Stimulated activated CD8-positive, alpha-beta memory T cell treated with anti-CD3 and anti-CD28 coated beads, Interleukin-15, amount 100 ng/mL, for 48 hours (primary cell): ENCODE data around the gene OSBPL6.
"Not testable (repeated sequence)": the region's sequence is repeated elsewhere in the genome, so short reads cannot be mapped to it uniquely, and the experiment has no call there.

ENCODE experiments used
- DNase-seq, 2 donors: peaks; one replicate each; pipeline ENCODE4 v3.0.0-alpha.2; 2020; ENCODE audit warnings: low read depth in 2 of 2

OSBPL6 gene

DNA sequence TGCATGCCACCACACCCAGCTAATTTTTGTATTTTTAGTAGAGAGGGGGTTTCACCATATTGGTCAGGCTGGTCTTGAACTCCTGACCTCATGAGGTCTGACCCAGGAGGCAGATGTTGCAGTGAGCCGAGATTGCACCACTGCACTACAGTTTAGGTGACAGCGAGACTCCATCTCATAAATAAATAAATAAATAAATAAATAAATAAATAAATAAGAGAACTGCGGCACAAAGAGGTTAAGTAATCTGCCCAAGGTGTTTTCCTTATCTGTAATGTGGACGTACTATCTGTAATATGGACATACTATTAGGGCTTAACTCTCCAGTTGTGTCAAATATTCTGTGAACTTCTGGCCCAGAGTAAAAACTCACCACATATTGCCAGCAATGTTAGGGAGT is 4.1 kb downstream of the OSBPL6 start:
- DNase-seq = not testable (repeated sequence)

DNA sequence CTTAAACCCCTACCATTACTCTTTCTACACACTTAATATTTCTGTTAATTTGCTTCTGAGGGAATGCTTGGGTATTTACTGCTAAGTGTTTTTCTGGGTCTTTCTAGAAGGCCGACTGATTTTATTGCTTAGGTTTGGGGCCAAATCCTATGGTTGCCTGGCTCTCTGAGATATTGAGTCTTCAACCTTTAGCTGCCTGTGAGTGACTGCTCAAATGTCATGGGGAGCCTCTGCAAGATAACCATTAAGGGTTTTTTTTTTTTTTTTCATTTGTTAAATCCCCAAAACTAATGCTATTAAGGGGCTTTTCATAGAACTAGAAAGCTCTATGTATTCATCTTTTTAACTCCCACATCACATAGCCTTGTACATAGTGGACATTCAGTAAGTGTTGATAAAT is 5.0 kb downstream of the OSBPL6 start:
- DNase-seq = no peak

DNA sequence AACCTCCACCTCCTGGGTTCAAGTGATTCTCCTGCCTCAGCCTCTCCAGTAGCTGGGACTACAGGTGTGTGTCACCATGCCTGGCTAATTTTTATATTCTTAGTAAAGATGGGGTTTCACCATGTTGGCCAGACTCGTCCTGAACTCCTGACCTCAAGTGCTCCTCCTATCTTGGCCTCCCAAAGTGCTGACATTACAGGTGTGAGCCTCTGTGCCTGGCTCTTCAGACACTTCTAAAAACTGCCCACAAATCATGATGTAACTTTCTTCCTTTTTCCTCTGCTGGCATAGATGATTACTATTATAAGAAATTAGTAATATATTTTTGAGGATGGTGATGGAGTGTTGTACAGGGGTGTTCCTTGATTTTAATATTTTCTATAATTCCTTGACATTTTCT is 6.0 kb downstream of the OSBPL6 start:
- no peak for DNase-seq

DNA sequence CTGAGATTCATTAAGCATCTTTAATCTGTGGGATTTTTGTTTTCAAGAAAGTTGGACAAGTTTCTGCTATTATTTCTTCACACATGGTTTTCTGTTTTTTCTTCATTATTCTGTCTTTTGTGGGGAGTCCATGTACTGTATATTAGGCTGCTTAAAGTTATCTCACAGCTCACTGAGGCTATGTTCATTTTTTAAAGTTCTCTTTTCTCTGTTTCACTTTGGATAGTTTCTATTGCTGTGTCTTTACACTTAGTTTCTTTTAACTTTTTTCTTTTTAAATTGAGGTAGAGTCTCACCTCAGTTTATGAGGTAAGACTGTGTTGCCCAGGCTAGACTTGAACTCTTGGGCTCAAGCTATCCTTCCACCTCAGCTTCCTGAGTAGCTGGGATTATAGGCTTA is 8.6 kb downstream of the OSBPL6 start:
- DNase-seq = no peak

DNA sequence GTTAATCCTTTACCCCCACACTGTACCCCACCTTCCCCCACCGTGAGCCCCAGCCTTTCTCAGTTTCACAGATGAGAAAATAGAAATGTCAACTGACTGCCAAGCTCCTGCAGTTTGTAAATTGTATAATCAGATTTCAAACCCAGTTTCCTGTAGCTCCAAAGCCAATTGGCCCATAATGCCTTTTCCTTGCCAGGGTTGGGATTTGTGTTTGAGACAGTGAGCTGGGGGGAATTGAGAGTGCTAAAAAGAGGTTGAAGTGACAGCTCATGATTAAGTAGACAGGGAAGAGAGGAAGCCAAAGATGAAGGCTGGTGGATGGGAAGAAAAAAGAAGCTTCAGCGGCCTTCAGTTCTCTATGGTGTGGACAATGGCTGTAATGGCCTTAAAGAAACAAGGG is 10.7 kb downstream of the OSBPL6 start:
- no peak for DNase-seq

DNA sequence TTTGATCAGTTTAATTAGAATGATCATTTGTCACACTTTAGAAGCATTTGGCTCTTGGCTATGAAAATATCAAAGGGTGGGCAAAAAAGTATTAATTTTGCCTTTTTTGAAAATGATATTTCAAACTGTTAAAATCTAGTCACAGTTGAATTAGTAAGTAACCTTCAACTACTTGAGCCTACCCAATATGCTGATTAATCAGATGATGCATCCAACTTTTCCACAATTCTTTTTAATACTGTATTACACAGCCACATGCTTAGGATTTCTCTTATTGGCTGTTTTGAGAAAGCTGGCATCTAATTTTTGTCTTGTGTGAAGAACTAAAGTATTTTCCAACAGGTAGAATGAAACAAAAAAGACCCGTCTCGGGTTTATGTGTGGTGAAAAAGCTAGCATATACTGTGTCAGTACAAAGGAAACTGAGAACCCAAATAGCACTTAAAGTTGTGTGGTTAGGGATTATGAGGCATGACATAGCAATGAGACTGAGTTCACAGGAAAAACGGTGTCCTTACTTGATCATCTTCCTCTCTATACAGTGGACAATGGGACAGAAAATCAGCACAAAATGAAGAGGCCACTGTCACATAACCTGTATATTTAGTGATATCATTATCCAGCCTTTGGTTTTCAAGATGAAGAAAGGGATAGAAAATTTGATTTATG is 11.7 kb downstream of the OSBPL6 start:
- no peak for DNase-seq

DNA sequence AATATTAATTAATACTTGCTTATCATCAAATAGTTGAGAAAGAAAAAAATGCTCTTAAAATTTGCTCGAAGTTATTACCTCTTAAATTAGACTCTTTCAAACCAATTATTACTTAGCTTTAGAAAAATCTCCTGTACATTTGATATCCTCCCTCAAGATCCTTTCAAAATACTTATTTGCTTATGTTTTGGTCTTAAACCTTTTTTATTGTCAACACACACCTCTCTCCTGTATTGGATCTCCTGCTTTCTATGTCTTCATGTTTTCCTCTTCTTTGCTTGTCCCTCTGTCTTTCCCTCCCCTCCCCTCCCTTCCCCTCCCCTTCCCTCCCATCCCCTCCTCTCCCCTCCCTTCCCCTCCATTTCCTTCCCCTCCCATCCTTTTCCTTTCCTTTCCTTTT is 14.0 kb downstream of the OSBPL6 start:
- DNase-seq = no peak

DNA sequence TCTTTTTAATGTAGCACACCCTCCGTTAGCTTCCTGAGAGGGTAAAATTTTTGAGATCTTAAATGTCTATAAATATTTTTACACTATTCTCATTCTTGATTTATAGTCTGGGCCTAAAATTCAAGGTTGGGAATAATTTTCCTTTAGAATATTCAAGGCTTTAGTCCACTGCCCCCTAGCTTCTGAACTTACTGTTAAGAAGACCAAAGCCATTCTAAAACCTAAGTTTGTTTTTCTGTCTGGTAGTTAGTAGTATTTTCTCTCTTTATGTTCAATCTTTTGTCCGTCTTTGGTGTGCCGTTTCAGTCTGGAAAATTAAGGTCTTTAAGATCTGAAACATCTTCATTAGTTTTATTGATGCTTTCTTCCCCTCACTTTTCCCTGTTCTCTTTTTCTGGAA is 14.5 kb downstream of the OSBPL6 start:
- no peak for DNase-seq

DNA sequence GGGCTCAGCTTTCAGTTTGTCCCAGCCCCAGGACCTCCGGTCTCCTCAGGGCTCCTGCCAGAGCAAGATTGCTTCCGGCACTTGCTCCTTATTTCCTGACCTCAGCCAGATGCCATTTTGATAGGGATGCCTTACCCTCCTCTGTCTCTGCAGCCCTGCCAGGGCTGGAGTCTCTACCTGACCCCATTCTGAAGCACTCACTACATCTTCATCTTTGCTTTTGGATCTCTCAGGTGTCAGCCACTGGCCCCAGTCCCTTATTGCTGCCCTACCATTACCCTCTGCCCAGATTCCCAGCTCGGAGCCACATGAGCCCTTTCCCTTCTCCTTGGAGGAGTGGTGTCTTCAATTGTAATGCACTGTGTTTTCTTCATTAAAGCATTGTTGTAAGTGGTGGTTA is 17.1 kb downstream of the OSBPL6 start:
- no peak for DNase-seq

DNA sequence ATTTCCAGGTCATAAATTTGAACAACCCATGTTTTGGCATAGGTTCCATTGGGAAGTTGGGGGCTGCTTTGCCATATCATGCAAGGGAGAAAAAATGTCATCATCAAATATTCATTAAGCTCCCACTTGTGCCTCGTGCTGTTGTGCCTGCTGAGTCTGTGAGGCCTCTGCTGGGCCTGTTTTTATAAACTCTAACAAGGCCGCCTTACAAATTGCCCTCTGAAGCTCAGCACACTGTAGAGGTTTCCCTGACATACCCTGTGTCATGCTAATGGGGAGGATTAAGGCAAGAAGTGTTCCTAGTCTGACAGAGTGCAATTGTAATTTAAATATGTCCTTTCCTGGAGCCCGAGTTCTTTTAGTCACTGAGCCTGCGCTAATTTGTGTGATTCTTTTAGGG is 17.6 kb downstream of the OSBPL6 start:
- no peak for DNase-seq

DNA sequence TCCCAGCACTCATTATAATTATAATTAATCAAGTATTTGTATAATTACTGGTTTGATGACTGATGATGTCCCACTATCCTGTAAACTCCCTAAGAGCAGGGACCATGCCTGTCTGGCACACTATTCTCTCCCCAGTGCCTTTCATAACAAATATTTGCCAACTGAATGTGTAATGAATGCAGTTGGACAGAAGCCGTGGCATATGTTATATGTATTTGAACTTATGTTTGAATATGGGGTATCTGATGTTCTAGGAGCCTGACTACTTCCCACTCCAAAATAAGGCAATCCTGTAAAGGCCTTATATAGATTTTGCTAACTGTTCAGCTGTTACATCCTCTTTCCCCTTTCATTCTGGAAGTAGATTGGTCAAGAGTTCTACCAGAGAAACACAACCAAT is 19.7 kb downstream of the OSBPL6 start:
- DNase-seq = no peak

DNA sequence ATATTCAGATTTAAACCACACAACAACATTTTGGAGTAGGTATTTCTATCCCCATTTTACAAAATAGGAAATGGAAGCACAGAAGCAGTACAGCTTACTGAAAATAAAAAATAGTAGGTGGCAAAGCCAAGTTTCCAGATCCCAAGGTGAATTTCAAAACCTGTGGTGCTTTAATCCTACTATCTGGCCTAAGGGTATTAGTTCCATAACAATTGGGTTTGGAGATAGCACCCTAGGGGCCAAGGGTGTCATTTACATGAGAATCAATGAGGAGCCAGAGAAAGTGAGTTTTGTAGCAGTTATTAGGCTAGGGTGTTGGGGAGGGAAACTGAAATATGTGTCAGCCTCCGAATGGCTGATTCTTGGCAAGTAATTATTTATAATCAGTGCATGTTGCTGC is 24.9 kb downstream of the OSBPL6 start:
- DNase-seq = no peak

DNA sequence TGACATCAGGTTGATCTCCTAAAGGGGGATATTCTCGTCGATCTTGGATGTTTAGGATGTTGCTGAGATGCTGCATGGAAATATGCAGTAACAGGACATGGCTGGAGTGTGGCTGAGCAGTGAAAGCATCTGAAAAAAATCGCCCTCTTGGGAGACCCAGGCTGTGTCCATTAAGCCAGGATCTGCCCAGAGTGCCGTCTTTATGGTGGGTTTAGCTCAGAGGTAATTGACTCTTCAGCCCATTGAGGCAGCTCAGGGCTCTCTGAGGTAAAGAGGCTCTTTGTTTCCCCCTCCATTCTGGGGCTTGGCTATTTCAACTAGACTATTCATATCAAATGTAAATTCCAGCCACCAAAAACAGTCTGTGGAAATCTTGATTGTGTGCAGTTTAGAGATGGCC is 26.5 kb downstream of the OSBPL6 start:
- no peak for DNase-seq

DNA sequence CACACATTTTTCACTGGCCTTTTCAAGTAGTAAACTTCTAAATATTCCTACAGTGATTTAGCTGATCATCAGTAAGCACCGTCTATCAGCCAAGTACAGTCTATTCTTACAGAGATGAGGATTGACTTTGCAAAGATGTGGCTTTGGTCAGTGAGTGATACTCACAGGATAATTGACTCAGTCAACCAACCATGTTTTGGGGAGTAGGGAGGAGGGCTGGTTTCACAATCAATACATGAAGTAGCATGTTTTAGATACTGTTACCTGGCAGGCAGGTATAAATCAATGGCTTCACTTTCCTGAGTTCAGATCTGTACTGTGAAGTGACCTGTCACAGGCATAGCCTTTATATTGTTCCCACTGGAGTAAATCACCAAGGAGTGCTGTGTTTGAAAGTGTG is 27.2 kb downstream of the OSBPL6 start:
- no peak for DNase-seq

DNA sequence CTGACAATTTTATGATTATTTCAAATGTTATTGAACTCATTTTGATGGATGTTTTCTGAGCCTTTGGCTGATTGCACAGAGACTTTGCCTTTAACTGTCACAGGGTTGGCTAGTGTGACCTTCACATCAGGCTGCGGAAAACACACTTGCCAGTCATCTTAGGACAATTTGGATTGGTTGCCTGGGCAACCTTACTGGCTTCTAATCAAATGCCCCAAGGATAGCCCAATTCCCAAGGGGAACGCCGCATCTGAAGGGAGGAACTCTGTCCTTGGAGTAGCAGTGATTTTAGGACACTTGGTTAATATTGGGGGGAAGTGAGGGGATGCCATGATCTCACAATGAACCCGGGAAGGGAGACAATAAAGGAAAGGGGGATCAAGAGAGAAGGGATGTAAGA is 29.5 kb downstream of the OSBPL6 start:
- DNase-seq = no peak

DNA sequence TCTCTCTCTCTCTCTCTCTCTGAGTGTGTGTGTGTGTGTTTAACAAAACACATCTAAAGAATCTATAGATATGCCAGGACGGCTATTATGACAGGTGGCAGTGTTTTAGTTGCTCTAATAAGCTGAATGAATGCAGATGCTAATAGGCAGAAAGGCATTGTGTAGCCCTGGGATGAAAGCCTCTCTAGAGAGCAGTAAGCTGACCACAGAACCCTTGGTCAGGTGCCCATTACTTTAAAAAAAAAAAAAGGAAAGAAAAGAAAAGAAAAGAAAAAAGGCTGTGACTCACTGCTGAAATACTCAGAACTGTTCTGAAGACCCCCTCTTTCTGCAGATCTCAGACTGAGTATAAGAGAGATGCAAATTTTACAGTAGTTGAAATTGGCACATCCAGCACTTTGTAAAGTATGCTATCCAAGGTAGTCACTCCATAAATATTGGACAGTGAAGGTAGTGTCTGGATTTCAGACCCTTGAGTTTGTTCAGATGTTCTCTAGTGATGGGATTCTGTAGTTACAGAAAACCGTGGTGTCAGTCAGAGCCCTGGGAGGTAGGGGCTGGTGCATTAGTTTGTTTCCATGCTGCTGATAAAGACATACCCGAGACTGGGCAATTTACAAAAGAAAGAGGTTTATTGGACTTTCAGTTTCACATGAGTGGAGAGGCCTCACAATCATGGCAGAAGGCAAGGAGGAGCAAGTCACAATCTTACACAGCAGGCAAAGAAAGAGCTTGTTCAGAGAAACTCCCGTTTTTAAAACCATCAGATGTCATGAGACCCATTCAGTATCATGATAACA is 30.9 kb downstream of the OSBPL6 start:
- no peak for DNase-seq

DNA sequence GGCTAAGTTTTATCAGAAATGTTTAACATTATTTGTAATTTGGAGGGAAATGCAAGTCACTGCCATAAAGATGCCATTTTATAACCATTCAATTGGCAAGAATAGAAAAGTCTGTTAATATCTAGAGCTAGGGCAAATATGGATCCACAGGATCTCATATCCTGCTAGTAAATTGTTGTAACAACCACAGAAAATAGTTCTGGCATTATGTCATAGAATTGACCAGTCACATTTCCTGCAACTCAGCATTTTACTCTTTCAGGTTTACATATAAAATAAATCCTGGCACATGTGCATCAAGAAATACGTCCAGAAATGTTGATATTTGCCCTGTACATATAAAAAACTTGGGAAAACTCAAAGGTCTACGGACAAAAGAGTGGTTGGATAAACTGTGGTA is 32.9 kb downstream of the OSBPL6 start:
- DNase-seq = no peak

DNA sequence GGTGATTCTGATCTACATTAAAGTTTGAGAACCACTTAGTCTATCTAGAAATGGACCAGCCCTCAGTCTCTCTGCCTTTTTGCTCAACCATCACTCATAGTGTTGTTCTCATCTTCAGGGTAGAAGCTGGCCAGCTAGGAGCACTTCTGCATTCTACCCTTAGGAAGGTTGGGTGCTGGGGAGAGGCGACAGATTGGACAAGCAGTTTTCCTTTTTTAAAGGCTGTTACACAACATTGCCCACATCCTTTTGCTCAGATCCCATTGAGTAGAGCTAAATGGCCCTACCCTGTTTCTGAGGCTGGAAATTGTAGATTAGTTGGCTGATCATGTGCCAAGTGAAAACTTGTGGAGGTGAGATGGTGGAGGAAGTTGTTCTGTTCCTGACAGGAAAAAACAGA is 35.6 kb downstream of the OSBPL6 start:
- no peak for DNase-seq

DNA sequence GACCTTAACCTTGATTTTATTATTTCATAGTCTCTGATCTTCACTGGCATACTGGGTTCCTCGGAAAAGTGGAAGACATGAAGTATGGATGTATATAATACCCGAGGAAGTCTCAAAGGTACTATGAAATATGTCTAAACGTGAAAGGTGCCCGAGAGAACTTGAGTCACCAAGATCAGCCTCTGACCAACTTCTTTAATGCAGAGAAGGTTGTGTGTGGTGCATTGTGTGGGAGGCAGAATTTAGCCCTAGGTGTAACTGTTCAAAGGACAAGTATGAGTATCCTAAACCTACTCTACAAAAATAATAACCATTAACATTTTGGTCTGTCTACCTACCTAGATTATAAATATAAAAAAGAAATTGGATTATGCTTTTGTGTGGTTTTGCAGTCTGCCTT is 36.1 kb downstream of the OSBPL6 start:
- no peak for DNase-seq

DNA sequence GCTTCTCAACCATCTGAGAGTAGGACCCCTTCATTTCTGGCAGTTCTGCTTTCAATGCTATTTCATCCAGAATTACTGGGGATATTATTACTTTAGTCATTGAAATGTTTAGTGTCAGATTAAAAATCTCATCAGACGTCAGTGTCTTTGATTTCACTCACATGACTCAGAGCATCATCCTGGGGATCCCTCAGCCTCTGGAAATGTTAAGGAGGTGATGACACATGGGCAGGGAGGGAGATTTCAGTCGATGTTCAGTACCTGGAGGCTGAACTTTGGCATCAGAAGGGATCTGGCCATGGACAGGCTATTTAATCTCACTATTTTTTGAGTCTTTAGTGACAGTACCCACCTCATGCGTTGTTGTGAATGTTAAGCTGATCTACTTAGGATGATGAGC is 39.1 kb downstream of the OSBPL6 start:
- no peak for DNase-seq

DNA sequence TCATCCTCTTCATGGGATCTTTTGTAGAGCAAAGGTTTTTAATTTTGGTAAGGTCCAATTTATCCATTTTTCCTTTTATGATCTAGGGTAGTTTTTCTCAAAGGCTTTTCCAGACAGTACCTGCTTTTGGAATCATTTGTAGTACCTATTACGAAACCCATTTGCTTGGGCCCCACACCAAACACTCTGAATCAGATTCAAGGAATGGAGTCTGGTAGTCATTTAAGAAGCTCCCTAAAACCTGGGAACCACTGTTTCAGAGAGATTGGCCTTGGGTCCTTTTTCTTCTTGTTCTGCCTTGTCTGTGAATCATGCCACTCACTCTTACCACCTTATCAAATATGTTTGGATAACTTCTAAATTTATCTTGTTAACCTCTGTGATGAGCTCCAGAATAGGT is 40.3 kb downstream of the OSBPL6 start:
- DNase-seq = no peak

DNA sequence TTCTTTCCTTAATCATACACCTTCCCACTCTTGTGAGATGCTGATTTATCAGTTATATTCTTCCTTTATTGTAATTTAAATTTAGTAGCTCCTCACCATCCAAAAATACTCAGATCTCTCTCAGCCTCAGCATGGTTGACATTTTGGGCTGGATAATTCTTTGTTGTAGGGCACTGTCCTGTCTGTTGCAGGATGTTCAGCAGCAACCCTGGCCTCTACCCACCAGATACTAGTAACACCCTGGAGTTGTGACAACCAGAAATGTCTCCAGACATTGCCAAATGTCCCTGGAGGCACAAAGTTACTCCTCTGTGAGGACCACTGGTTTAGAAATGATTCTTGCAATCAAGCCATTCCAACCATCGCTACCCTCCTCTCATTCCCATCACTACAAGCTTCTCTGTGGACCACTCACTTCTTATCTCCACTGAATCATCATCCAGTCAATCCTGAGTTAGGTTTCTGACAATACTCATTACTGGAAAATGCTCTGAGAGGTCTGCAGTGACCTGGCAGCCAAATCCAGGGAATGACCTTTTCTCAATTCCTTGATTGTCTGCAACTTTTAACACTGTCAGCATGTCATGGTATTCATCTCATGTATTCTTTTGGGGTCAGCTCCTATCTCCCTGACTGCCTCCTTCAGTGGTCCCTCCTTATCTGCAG is 43.3 kb downstream of the OSBPL6 start:
- DNase-seq = no peak

DNA sequence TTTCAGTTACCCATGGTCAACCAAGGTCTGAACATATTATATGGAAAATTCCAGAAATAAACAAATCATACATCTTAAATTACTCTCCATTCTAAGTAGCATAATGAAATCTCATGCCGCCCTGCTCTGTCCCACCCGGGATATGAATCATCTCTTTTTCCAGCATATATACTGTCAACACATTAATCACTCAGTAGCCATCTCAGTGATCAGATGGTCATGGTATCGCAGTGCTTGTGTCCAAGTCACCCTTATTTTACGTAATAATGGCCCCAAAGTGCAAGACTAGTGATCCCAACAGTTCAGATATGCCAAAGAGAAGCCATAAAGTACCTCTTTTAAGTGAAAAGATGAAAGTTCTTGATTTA is 43.8 kb downstream of the OSBPL6 start:
- no peak for DNase-seq
